Measurements from ENCODE around the gene CLDN16.

The CLDN16 gene

GRCh38 chr3:190366133-190366532 is 21.8 kb upstream of the CLDN16 start:
- no peaks in the 10 kb centered on the region for H4K20me1 ChIP-seq (ENCODE audit: insufficient read depth, low read length)
- H3K9me2 ChIP-seq (replicated peaks; ENCODE audit: insufficient read depth, low read length), result no peaks in the 10 kb centered on the region
- DNase-seq, result no peak
- H3K79me2 ChIP-seq (ENCODE audit: low read length), result no peaks in the 10 kb centered on the region
- no peak overlapping the region for H3K9ac ChIP-seq (ENCODE audit: low read length)
- no peak overlapping the region for H2AFZ ChIP-seq (ENCODE audit: low read length)
- H3K36me3 ChIP-seq (replicated peaks; ENCODE audit: insufficient read depth, low read length), result no peaks in the 10 kb centered on the region
- no peak overlapping the region for H3K27ac ChIP-seq (ENCODE audit: low read length)
- TF ChIP-seq EZH2phosphoT487 (IDR thresholded peaks at IDR 0.05; ENCODE audit: low read length), result no peak
- TF ChIP-seq, protein P1, sequence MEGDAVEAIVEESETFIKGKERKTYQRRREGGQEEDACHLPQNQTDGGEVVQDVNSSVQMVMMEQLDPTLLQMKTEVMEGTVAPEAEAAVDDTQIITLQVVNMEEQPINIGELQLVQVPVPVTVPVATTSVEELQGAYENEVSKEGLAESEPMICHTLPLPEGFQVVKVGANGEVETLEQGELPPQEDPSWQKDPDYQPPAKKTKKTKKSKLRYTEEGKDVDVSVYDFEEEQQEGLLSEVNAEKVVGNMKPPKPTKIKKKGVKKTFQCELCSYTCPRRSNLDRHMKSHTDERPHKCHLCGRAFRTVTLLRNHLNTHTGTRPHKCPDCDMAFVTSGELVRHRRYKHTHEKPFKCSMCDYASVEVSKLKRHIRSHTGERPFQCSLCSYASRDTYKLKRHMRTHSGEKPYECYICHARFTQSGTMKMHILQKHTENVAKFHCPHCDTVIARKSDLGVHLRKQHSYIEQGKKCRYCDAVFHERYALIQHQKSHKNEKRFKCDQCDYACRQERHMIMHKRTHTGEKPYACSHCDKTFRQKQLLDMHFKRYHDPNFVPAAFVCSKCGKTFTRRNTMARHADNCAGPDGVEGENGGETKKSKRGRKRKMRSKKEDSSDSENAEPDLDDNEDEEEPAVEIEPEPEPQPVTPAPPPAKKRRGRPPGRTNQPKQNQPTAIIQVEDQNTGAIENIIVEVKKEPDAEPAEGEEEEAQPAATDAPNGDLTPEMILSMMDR (IDR thresholded peaks at IDR 0.05; ENCODE audit: low read length), result no peak
- TF ChIP-seq EZH2 (optimal IDR thresholded peaks at IDR 0.05; ENCODE audit: low read depth, low read length), result no peak
- H3K4me1 ChIP-seq (ENCODE audit: low read length), result no peaks in the 10 kb centered on the region
- no peak overlapping the region for H3K4me3 ChIP-seq (ENCODE audit: low read length)
- no peaks in the 10 kb centered on the region for H3K27me3 ChIP-seq (replicated peaks; ENCODE audit: insufficient read depth, low read length)
- no peak overlapping the region for H3K4me2 ChIP-seq (ENCODE audit: low read depth, low read length)
- H3K9me3 ChIP-seq (replicated peaks; ENCODE audit: insufficient read depth, low read length), result no peaks in the 10 kb centered on the region
- H3F3A ChIP-seq (ENCODE audit: insufficient read depth, low read length), result no peaks in the 10 kb centered on the region

DNA sequence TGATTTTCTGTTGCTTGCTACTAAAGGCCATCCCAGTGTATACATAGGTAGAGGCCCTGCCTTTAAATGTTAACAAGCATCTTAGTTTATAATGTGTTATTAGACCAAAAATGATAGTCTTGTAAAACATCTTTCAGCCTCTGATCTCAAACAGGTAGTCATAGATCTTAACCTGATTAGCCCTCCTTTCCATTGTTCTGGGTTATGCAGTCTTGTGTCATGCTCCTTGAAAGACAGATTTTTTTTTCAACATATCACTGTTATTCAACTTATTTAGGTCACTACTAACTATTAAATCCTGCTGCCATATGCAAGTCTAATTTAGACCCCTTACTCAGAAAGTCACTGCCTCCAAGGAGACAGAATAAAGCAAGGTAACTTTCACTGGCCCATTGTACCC is 19.1 kb upstream of the CLDN16 start:
- no peaks in the 10 kb centered on the region for H4K20me1 ChIP-seq (ENCODE audit: insufficient read depth, low read length)
- H3K27ac ChIP-seq (ENCODE audit: low read length), result no peak overlapping the region
- no peak for TF ChIP-seq EZH2phosphoT487 (IDR thresholded peaks at IDR 0.05; ENCODE audit: low read length)
- TF ChIP-seq, protein P1 (IDR thresholded peaks at IDR 0.05; ENCODE audit: low read length), result no peak
- TF ChIP-seq EZH2 (optimal IDR thresholded peaks at IDR 0.05; ENCODE audit: low read depth, low read length), result no peak
- H3K27me3 ChIP-seq (replicated peaks; ENCODE audit: insufficient read depth, low read length), result no peaks in the 10 kb centered on the region
- no peak overlapping the region for H3K4me2 ChIP-seq (ENCODE audit: low read depth, low read length)
- no peak for DNase-seq
- H3K36me3 ChIP-seq (replicated peaks; ENCODE audit: insufficient read depth, low read length), result no peaks in the 10 kb centered on the region
- H3K4me3 ChIP-seq (ENCODE audit: low read length), result no peak overlapping the region
- no peaks in the 10 kb centered on the region for H3K4me1 ChIP-seq (ENCODE audit: low read length)
- H3K9me3 ChIP-seq (replicated peaks; ENCODE audit: insufficient read depth, low read length), result no peaks in the 10 kb centered on the region
- no peaks in the 10 kb centered on the region for H3K9me2 ChIP-seq (replicated peaks; ENCODE audit: insufficient read depth, low read length)
- no peaks in the 10 kb centered on the region for H3K79me2 ChIP-seq (ENCODE audit: low read length)
- H3F3A ChIP-seq (ENCODE audit: insufficient read depth, low read length), result no peaks in the 10 kb centered on the region
- no peak overlapping the region for H3K9ac ChIP-seq (ENCODE audit: low read length)
- H2AFZ ChIP-seq (ENCODE audit: low read length), result no peak overlapping the region

DNA sequence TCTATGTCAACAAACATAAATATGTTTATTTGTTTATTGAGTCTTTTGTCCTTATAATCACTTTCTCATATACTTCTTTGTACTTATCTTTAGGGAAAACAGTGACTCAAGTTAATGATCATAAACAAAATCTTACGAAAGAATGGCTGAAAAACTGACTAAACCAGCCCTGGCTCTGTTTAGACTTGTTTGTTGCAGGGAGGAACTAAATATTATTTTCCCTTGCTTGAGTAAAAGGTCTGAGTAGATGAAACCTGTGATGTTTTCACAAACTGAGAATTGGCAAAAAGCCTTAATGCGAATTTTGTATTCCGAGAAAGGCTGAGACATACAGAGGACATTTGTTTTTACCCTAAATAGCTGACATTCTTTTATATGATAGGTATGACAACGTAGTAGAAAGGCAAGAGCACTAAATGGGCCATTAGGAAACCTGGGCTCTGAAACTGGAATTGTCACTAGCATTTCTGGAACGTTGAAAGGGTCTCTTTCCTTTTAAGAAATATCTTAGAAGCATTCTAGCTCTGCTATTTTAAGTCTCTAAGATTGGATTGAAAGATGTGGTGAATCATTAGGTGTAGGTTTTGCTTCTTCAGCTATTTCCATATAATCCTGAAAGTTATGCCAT is 18.2 kb upstream of the CLDN16 start:
- no peak for TF ChIP-seq EZH2 (optimal IDR thresholded peaks at IDR 0.05; ENCODE audit: low read depth, low read length)
- TF ChIP-seq, protein P1 (IDR thresholded peaks at IDR 0.05; ENCODE audit: low read length), result no peak
- no peak for TF ChIP-seq EZH2phosphoT487 (IDR thresholded peaks at IDR 0.05; ENCODE audit: low read length)
- no peak overlapping the region for H3K4me3 ChIP-seq (ENCODE audit: low read length)
- no peak for DNase-seq
- no peaks in the 10 kb centered on the region for H3K79me2 ChIP-seq (ENCODE audit: low read length)
- H4K20me1 ChIP-seq (ENCODE audit: insufficient read depth, low read length), result no peaks in the 10 kb centered on the region
- no peaks in the 10 kb centered on the region for H3K27me3 ChIP-seq (replicated peaks; ENCODE audit: insufficient read depth, low read length)
- H3K4me2 ChIP-seq (ENCODE audit: low read depth, low read length), result no peak overlapping the region
- H2AFZ ChIP-seq (ENCODE audit: low read length), result no peak overlapping the region
- no peaks in the 10 kb centered on the region for H3F3A ChIP-seq (ENCODE audit: insufficient read depth, low read length)
- no peaks in the 10 kb centered on the region for H3K36me3 ChIP-seq (replicated peaks; ENCODE audit: insufficient read depth, low read length)
- H3K9ac ChIP-seq (ENCODE audit: low read length), result no peak overlapping the region
- no peaks in the 10 kb centered on the region for H3K9me3 ChIP-seq (replicated peaks; ENCODE audit: insufficient read depth, low read length)
- H3K9me2 ChIP-seq (replicated peaks; ENCODE audit: insufficient read depth, low read length), result no peaks in the 10 kb centered on the region
- H3K4me1 ChIP-seq (ENCODE audit: low read length), result no peaks in the 10 kb centered on the region
- H3K27ac ChIP-seq (ENCODE audit: low read length), result no peak overlapping the region

All from MM.1S (cell line).